ENCODE data around the gene COL25A1.

COL25A1 gene

DNA sequence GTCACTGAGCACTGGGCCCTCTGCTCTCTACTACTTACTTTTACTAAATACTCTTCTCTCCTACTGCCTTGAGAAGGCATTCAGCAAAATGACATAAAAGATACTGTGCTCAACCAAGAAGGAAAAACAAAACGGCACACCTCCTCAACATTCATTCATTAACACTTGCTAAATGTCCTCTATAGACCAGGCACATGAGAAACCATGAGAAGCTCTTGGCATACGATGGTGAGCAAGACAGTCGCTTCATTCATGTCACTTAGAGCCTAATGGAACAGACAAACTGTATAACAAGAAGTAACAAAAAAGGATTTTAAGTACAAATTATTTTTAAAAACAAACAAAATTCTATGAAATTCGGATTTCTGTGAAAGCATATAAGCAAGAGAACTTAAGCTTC is 38.7 kb downstream of the COL25A1 start:
- TF ChIP-seq, protein P1, sequence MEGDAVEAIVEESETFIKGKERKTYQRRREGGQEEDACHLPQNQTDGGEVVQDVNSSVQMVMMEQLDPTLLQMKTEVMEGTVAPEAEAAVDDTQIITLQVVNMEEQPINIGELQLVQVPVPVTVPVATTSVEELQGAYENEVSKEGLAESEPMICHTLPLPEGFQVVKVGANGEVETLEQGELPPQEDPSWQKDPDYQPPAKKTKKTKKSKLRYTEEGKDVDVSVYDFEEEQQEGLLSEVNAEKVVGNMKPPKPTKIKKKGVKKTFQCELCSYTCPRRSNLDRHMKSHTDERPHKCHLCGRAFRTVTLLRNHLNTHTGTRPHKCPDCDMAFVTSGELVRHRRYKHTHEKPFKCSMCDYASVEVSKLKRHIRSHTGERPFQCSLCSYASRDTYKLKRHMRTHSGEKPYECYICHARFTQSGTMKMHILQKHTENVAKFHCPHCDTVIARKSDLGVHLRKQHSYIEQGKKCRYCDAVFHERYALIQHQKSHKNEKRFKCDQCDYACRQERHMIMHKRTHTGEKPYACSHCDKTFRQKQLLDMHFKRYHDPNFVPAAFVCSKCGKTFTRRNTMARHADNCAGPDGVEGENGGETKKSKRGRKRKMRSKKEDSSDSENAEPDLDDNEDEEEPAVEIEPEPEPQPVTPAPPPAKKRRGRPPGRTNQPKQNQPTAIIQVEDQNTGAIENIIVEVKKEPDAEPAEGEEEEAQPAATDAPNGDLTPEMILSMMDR (IDR thresholded peaks at IDR 0.05; ENCODE audit: low read depth, low read length) = no peak
- no peaks in the 10 kb centered on the region for H3K27me3 ChIP-seq (ENCODE audit: insufficient read depth, low read depth, severe bottlenecking)
- H3K27ac ChIP-seq = no peak overlapping the region
- H3K9me3 ChIP-seq (ENCODE audit: severe bottlenecking) = no peaks in the 10 kb centered on the region
- no peak for DNase-seq
- no peaks in the 10 kb centered on the region for H3K36me3 ChIP-seq
- no peak overlapping the region for H3K4me3 ChIP-seq (ENCODE audit: low read depth, low read length)

DNA sequence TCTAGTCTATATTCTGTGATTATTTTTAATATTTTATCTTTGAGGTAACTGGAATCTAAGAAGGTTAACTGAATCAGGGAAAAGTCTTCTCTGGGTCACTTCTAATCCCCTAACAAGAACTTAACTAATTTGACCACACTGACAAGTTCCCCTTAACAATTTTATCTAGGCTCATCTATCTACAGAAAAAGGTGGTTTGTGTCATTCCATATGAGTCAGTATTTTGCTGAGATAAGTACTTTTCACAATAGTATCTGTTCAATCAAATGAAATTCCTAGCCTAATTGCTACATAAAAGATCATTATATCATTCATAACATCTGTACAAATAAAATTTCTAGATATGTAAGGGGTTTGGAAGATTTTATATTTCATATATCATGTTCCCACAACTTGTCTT is 45.6 kb downstream of the COL25A1 start:
- TF ChIP-seq, protein P1 (IDR thresholded peaks at IDR 0.05; ENCODE audit: low read depth, low read length) = no peak
- Histone ChIP-seq H3K36me3 (no peaks in the 10 kb centered on the region), H3K9me3 (ENCODE audit: severe bottlenecking) (no peaks in the 10 kb centered on the region), H3K4me3 (ENCODE audit: low read depth, low read length) (no peak overlapping the region), H3K27me3 (ENCODE audit: insufficient read depth, low read depth, severe bottlenecking) (no peaks in the 10 kb centered on the region), H3K27ac (no peak overlapping the region)
- DNase-seq = no peak

DNA sequence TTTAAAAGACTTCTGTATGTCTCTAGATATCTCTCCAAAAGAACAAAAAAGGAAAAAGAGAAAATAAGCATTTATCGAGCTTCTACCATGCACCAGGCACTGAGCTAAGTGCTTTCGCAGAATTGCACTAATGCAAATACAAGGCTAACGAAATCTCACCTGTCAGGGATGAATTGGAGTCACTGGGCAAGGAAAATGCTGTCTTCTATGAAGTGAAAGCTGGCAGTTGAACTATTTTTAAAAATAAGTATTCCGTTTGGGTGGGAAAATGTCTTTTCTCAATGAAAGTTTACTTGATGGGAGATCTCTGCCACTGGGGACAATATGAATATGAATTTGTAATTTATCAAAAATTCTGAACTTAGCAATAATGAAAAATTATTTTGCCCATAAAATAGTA is 47.6 kb downstream of the COL25A1 start:
- Histone ChIP-seq H3K4me3 (ENCODE audit: low read depth, low read length) (no peak overlapping the region), H3K36me3 (no peaks in the 10 kb centered on the region), H3K9me3 (ENCODE audit: severe bottlenecking) (no peaks in the 10 kb centered on the region), H3K27me3 (ENCODE audit: insufficient read depth, low read depth, severe bottlenecking) (no peaks in the 10 kb centered on the region), H3K27ac (no peak overlapping the region)
- TF ChIP-seq, protein P1 (IDR thresholded peaks at IDR 0.05; ENCODE audit: low read depth, low read length) = no peak
- no peak for DNase-seq

DNA sequence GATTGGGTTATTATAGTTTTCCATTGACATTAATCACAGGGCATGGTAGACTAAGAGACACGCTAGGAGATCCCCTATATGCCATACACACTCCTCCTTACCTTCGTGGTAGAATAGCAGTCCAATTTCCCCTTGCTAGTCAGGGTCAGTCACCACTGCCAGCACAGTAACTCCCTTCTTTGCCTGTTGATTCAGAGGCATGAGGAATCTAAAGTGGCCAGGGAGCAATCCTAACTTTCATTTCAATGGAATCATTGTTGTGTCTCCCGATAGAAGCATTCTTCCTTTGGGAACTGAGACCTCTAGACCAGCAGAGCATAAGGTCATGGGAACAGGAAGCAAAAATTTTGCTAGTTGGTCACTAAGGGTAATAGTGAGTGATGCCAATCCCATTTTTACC is 51.1 kb downstream of the COL25A1 start:
- Histone ChIP-seq H3K9me3 (ENCODE audit: severe bottlenecking) (no peaks in the 10 kb centered on the region), H3K27me3 (ENCODE audit: insufficient read depth, low read depth, severe bottlenecking) (no peaks in the 10 kb centered on the region), H3K4me3 (ENCODE audit: low read depth, low read length) (no peak overlapping the region), H3K27ac (no peak overlapping the region), H3K36me3 (no peaks in the 10 kb centered on the region)
- TF ChIP-seq, protein P1 (IDR thresholded peaks at IDR 0.05; ENCODE audit: low read depth, low read length) = no peak
- DNase-seq = no peak

DNA sequence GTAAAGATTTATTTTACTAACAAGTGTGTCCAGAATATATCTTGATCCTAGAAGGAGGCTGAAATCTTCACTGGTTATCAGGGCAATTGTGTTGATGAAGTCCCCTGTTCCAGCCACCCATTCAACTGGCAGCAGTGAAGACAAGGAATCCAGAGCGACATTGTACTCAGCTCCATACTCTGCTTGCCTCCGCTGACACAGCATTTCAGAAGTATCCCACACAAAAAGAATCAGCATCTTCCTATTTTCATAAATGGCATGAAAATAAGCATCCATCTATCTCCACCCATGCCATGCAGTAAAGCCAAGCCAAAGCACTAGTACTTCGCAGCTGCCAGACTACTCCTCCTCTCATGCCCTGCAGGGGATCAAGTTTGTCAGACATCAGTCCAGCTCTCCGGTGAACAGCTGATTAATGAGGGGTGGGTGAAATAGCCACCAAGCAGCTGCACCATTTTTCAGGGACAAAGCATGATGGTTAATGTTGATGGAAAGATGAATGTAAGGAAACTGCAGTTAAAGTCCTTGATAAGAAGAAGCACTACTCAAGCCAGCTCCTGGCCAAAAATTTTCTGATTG is 54.0 kb downstream of the COL25A1 start:
- no peak for DNase-seq
- no peak overlapping the region for H3K4me3 ChIP-seq (ENCODE audit: low read depth, low read length)
- TF ChIP-seq, protein P1 (IDR thresholded peaks at IDR 0.05; ENCODE audit: low read depth, low read length) = no peak
- no peaks in the 10 kb centered on the region for H3K9me3 ChIP-seq (ENCODE audit: severe bottlenecking)
- H3K27me3 ChIP-seq (ENCODE audit: insufficient read depth, low read depth, severe bottlenecking) = no peaks in the 10 kb centered on the region
- no peaks in the 10 kb centered on the region for H3K36me3 ChIP-seq
- no peak overlapping the region for H3K27ac ChIP-seq

DNA sequence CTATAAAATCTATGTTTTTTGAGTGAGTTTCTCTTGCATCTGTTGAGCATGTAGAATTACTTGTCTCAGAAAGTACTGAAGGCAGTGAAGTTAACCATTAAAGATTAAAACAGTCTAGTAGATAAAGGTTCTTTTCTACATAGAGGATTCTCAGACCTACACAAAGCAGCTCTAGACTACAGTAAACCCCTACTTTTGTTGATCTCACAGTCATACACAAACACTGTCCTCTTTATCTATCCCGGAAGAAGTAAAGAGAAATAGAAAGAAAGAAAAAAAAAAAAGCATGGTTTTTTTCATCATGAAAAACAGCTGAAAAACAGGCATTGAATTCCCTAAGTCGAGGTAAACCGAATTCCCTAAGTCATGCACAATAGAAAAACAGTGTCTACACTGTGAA is 58.6 kb downstream of the COL25A1 start:
- Histone ChIP-seq H3K36me3 (no peaks in the 10 kb centered on the region), H3K27ac (no peak overlapping the region), H3K9me3 (ENCODE audit: severe bottlenecking) (no peaks in the 10 kb centered on the region), H3K27me3 (ENCODE audit: insufficient read depth, low read depth, severe bottlenecking) (no peaks in the 10 kb centered on the region), H3K4me3 (ENCODE audit: low read depth, low read length) (no peak overlapping the region)
- TF ChIP-seq, protein P1 (IDR thresholded peaks at IDR 0.05; ENCODE audit: low read depth, low read length) = no peak
- DNase-seq = no peak

All from WERI-Rb-1 (cell line).